ENCODE measurements around the gene RTN4R.
"Not testable (repeated sequence)": the region's sequence is repeated elsewhere in the genome, so short reads cannot be mapped to it uniquely, and the experiment has no call there.

RTN4R gene

GRCh38 chr22:20315337-20316216, 47.5 kb upstream of the RTN4R start:
- Histone ChIP-seq H3K4me2 (ENCODE audit: low read length) (no peak overlapping the region), H3K4me1 (no peaks in the 10 kb centered on the region), H3K36me3 (ENCODE audit: control insufficient read depth, insufficient read depth, low read length) (no peaks in the 10 kb centered on the region), H3K9ac (no peak overlapping the region), H3K4me3 (ENCODE audit: low read depth, low read length) (no peak overlapping the region), H3K9me3 (ENCODE audit: control insufficient read depth, low read length) (no peaks in the 10 kb centered on the region), H3K27ac (no peak overlapping the region), H2AFZ (no peak overlapping the region), H3K79me2 (peaks cover 2% of the 10 kb centered on the region), H3K27me3 (ENCODE audit: control insufficient read depth, insufficient read depth, low read length) (no peaks in the 10 kb centered on the region)
- TF ChIP-seq, protein P1, sequence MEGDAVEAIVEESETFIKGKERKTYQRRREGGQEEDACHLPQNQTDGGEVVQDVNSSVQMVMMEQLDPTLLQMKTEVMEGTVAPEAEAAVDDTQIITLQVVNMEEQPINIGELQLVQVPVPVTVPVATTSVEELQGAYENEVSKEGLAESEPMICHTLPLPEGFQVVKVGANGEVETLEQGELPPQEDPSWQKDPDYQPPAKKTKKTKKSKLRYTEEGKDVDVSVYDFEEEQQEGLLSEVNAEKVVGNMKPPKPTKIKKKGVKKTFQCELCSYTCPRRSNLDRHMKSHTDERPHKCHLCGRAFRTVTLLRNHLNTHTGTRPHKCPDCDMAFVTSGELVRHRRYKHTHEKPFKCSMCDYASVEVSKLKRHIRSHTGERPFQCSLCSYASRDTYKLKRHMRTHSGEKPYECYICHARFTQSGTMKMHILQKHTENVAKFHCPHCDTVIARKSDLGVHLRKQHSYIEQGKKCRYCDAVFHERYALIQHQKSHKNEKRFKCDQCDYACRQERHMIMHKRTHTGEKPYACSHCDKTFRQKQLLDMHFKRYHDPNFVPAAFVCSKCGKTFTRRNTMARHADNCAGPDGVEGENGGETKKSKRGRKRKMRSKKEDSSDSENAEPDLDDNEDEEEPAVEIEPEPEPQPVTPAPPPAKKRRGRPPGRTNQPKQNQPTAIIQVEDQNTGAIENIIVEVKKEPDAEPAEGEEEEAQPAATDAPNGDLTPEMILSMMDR (IDR thresholded peaks at IDR 0.05): no peak

DNA sequence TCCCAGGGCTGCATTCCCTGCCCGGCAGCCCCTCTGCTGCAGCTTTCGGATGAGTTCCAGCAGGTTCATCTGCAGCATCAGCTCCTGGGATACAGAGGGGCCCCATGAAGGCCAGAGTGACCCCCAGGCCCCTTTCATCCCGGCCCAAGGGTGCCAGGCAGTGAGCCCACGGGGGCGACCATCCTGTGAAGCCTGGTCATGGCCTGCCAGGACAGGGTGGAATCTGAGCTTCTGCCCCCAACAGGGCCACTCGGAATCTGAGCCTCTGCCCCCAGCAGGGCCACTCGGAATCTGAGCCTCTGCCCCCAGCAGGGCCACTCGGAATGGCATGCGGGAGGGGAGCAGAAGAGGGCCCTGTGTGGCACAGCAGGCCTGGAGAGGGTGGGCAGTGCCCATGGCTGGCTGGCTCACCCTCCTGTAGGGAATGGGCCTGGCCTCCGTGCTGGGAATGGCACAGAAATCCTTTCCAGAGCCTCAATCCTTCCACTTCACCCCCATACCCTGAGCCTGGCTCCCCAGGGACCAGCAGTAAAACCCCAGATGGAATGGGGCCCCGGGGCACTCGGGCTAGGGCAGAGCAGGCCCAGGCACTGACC, 46.7 kb upstream of the RTN4R start:
- not testable (repeated sequence) for H3K36me3 ChIP-seq (ENCODE audit: control insufficient read depth, insufficient read depth, low read length); H3K4me2 ChIP-seq (ENCODE audit: low read length); H3K79me2 ChIP-seq; H3K27ac ChIP-seq; H2AFZ ChIP-seq; H3K9ac ChIP-seq; H3K4me3 ChIP-seq (ENCODE audit: low read depth, low read length); H3K9me3 ChIP-seq (ENCODE audit: control insufficient read depth, low read length); H3K4me1 ChIP-seq; H3K27me3 ChIP-seq (ENCODE audit: control insufficient read depth, insufficient read depth, low read length)

DNA sequence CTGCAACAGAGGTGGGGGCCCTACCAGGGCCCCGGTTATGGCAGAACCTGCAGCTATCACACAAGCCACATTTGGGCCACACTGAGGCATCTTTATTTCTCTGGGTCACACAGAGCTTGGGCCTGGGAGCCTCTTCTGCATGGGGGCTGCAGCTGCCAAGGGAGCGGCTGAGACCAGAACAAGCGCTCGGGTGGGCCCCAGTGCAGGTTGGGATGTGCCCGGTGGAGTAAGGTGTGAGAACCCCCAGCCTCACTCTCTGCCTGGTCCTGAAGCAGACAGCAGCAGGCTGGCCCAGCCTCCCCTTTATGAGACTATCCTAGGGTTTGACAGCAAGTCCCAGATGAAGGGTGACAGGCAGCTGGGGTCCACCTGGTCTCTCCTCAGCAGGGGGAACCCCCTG, 46.1 kb upstream of the RTN4R start:
- H3K4me1 ChIP-seq; H3K9me3 ChIP-seq (ENCODE audit: control insufficient read depth, low read length); H3K4me2 ChIP-seq (ENCODE audit: low read length); H3K9ac ChIP-seq; H3K79me2 ChIP-seq; H3K27ac ChIP-seq; H3K27me3 ChIP-seq (ENCODE audit: control insufficient read depth, insufficient read depth, low read length); H3K4me3 ChIP-seq (ENCODE audit: low read depth, low read length); H3K36me3 ChIP-seq (ENCODE audit: control insufficient read depth, insufficient read depth, low read length); H2AFZ ChIP-seq: not testable (repeated sequence)

- H3K4me1 ChIP-seq; H2AFZ ChIP-seq; H3K9me3 ChIP-seq (ENCODE audit: control insufficient read depth, low read length); H3K27ac ChIP-seq; H3K79me2 ChIP-seq; H3K4me3 ChIP-seq (ENCODE audit: low read depth, low read length); H3K9ac ChIP-seq; H3K36me3 ChIP-seq (ENCODE audit: control insufficient read depth, insufficient read depth, low read length); H3K4me2 ChIP-seq (ENCODE audit: low read length); H3K27me3 ChIP-seq (ENCODE audit: control insufficient read depth, insufficient read depth, low read length): not testable (repeated sequence)
Observed at GRCh38 chr22:20313306-20314077, 45.4 kb upstream of the RTN4R start.

DNA sequence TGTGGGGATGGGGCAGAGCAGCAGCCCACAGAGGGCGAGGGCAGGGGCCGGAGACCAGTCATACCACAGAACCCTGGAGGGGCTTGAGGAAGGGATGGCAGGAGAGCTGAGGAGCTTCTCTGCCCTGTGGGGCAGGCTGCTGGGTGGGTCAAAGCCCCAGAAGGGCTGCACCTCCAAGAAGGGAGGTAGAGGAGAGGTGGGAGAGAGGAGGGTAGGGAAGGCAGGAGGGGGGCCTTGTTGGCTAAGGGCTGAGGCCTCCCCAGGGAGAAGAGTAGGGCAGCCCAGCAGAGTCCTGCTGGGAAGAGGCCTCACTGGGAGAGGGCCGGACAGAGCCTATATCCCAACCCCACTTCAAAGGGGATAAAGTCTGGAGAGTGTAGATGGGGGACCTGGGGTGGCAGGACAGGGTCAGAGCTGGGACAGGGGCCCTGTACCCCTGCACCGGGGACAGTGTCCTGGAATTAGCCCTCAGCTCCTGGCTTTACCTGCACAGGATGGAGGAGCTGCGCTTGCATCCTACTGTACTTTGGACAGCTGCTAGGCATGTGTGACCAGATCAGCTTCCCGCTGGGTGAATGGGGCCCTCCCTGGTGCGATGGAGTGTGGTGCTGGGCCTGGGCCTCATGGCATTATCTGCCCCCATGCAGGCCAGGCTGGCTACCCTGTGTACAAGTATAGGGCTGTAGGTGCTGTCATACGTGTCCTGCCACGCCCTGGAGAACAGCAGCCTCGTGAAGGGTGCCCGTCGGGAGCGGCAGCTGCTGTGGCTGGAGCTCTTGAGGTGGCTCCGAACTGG, 44.5 kb upstream of the RTN4R start:
- Histone ChIP-seq H2AFZ (no peak overlapping the region), H3K27ac (no peak overlapping the region), H3K4me3 (ENCODE audit: low read depth, low read length) (no peak overlapping the region), H3K27me3 (ENCODE audit: control insufficient read depth, insufficient read depth, low read length) (no peaks in the 10 kb centered on the region), H3K79me2 (no peaks in the 10 kb centered on the region), H3K4me2 (ENCODE audit: low read length) (no peak overlapping the region), H3K4me1 (no peaks in the 10 kb centered on the region), H3K9me3 (ENCODE audit: control insufficient read depth, low read length) (no peaks in the 10 kb centered on the region), H3K36me3 (ENCODE audit: control insufficient read depth, insufficient read depth, low read length) (no peaks in the 10 kb centered on the region), H3K9ac (no peak overlapping the region)
- TF ChIP-seq, protein P1 (IDR thresholded peaks at IDR 0.05): no peak

DNA sequence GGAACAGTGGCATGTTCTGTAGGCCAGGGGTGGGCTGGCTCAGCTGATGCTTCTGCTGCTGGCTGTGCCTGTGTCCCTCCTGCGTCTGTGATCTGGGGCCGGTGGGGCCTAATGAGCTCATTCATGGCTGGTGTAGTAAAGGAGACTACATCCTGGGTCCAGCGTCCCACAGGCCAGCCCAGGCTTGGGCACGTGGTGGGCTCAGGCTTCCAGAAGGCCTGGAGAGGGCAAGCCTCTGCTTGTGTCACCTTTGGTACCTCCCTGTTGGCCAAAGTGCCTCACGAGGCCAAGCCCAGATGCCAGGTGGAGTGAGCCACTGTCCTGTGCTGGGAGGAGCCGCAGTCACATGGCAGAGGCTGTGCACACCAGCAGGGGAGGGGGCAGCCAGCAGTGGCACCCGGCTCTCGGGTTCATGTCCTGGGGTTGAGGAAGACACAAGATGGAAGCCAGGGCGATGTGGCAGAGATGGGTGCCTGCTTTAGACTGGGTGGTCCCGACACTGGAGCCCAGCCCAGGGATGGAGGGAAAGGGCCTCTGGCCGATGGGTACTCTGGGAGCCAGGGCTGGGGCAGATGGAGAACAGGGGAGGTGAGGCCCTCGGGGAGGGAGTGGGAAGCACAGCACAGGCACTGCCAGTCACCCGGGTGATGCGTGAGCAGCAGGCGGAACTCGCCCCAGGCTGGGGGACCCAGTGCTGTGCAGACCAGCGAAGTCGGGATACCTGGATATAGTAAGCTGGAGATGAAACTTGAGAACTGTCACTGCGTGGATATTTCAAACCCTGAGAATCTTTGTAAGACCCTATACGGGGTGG, 43.3 kb upstream of the RTN4R start:
- not testable (repeated sequence) for H3K79me2 ChIP-seq; H3K36me3 ChIP-seq (ENCODE audit: control insufficient read depth, insufficient read depth, low read length); H3K27ac ChIP-seq; H3K4me3 ChIP-seq (ENCODE audit: low read depth, low read length); H3K27me3 ChIP-seq (ENCODE audit: control insufficient read depth, insufficient read depth, low read length); H3K9me3 ChIP-seq (ENCODE audit: control insufficient read depth, low read length); H3K4me1 ChIP-seq; H3K9ac ChIP-seq; H3K4me2 ChIP-seq (ENCODE audit: low read length); H2AFZ ChIP-seq

DNA sequence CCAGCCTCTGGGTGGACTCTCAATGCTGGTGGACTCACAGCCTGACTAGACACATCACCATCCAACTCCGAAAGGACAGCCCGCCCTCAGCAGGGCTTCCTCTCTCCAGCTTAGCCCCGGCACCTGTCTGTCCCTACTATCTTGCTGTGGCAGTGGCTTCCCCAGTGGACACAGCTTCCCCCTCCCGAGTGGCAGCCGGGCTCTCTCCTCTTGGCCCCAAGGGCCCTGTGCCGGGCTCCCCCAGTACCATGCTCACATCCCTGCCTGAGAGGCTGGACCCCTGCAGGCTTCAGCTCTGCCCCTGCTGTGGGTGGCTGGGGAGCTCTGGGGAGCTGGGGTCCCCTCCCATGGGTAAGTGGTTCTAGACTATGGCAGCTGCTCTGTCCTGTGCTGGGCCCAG, 42.7 kb upstream of the RTN4R start:
- not testable (repeated sequence) for H3K4me3 ChIP-seq (ENCODE audit: low read depth, low read length); H3K9ac ChIP-seq; H3K36me3 ChIP-seq (ENCODE audit: control insufficient read depth, insufficient read depth, low read length); H3K27me3 ChIP-seq (ENCODE audit: control insufficient read depth, insufficient read depth, low read length); H3K4me1 ChIP-seq; H3K4me2 ChIP-seq (ENCODE audit: low read length); H3K79me2 ChIP-seq; H3K9me3 ChIP-seq (ENCODE audit: control insufficient read depth, low read length); H2AFZ ChIP-seq; H3K27ac ChIP-seq

DNA sequence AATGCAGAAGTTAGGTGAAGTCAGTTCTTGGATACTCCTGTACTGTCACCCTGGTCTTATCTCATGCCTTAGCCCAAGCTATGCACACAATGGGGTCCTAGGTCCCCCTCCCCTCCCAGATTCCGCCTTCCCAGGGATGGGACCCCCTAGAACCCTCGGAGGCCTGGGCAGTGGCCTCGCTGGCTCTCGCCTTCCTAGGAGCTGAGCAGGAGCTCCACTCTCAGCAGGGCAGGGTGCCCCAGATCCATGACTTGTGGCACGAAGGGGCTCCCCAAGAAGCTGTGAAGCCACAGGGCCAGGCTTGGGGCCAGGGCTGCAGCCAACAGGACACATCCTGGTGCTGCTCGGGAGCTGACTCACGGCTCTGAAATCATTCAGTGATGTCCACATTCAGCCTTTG, 42.1 kb upstream of the RTN4R start:
- not testable (repeated sequence) for H3K36me3 ChIP-seq (ENCODE audit: control insufficient read depth, insufficient read depth, low read length); H3K4me3 ChIP-seq (ENCODE audit: low read depth, low read length); H3K27me3 ChIP-seq (ENCODE audit: control insufficient read depth, insufficient read depth, low read length); H3K4me2 ChIP-seq (ENCODE audit: low read length); H3K9me3 ChIP-seq (ENCODE audit: control insufficient read depth, low read length); H3K9ac ChIP-seq; H2AFZ ChIP-seq; H3K4me1 ChIP-seq; H3K79me2 ChIP-seq; H3K27ac ChIP-seq

Data from parathyroid adenoma (tissue), 2 donors.